GM12872 (cell line): ENCODE measurements around the gene SHB.

ENCODE experiments used
- TF ChIP-seq, protein P1 (sequence below): IDR thresholded peaks from 3 replicates; pipeline ENCODE4 v1.5.1; 2011; ENCODE audit warnings: low read depth, mild to moderate bottlenecking, low read length, moderate library complexity; ENCODE audit not compliant: insufficient read depth

Gene SHB

DNA sequence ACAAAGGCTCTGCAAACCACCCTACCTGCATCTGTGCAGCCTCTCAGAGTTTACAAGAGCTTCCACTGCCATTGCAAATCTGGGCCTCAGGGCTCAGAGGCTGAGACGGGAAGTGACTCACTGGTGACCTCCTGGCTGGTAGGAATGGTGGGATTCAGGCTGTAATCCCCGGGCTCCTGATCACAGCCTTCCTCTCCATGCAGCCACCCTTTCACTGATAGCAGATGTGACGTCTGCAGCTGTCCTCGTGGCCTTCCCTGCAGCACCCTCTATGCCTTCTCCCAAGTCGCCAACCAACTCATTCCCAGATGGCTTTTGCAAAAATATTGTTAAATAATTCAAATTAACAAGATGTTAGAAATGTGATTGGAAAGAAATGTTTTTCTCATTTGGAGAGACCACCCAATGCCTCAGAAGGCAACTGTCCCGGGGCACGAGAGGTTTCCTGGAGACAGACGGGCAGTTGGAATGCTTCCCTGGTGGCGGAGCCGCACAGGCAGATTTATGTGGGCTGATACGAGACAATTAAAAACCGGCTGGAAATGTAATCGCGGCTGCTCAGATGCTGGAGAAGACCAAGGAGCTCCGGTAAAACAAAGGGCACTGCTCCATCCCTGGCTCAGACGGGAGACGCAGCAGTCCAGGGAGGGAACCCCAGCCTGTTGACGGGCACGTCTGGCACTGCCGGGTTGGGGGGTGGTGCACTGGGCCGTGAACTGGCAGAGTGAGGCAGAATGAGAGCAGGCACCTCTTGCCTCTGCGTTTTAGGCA, 130.7 kb downstream of the SHB start:
- TF ChIP-seq, protein P1, sequence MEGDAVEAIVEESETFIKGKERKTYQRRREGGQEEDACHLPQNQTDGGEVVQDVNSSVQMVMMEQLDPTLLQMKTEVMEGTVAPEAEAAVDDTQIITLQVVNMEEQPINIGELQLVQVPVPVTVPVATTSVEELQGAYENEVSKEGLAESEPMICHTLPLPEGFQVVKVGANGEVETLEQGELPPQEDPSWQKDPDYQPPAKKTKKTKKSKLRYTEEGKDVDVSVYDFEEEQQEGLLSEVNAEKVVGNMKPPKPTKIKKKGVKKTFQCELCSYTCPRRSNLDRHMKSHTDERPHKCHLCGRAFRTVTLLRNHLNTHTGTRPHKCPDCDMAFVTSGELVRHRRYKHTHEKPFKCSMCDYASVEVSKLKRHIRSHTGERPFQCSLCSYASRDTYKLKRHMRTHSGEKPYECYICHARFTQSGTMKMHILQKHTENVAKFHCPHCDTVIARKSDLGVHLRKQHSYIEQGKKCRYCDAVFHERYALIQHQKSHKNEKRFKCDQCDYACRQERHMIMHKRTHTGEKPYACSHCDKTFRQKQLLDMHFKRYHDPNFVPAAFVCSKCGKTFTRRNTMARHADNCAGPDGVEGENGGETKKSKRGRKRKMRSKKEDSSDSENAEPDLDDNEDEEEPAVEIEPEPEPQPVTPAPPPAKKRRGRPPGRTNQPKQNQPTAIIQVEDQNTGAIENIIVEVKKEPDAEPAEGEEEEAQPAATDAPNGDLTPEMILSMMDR, result no peak

DNA sequence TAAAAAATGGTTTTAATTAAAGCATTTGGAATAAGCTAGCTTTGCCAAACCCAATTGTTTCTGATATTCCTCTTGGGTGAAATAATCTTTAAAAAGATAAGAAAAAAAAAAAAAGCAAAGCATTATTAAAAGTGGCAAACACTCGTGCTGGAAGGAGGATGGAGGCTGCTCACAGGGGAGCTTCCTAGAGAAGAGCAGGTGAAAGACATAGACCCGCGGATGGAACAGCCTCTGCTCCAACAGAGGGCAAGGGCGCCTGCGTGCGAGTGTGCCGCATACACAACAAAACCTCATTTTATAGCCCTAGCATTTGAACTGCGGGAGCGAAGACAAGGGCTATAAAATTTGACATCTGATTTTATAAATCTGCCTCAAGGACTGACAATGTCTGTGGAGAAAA, 131.7 kb downstream of the SHB start:
- TF ChIP-seq, protein P1, result no peak

DNA sequence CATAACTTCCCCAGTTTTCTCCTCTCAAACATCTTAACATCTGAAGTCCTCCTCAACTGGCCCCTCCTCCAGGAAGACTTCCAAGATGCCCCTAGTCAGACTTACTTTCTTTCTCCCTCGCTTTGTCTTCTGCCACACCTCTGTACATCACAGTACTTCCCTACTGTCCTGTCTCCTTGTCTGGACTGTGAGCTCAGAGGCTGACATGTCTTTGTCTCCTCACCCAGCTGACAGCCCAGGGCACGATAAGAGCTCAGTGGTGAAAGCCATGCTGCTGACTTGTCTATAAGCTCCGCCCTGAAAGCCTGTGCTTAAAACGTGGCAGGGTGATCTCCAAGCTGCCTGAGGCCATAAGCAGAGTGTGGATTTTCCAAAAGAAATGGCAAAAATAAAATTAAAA, 132.1 kb downstream of the SHB start:
- TF ChIP-seq, protein P1, result no peak

DNA sequence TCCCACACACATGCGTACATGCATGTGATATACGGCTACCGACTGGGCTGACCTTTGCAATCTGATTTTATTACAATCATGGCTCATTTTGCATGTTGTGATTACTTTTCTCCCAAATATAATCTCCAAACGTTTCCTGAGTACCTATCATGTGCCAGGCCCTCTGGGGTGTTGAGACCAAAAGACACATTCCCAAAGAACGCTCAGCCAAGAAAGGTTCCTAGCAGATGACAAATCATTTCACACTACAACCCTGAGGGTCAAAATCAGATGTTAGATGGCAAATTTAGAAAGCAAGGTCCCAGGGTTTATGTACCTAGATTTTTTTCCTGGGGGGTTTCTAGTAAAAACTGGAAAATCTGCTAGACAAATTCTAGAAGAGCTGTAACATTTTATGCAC, 132.7 kb downstream of the SHB start:
- TF ChIP-seq, protein P1, result no peak

DNA sequence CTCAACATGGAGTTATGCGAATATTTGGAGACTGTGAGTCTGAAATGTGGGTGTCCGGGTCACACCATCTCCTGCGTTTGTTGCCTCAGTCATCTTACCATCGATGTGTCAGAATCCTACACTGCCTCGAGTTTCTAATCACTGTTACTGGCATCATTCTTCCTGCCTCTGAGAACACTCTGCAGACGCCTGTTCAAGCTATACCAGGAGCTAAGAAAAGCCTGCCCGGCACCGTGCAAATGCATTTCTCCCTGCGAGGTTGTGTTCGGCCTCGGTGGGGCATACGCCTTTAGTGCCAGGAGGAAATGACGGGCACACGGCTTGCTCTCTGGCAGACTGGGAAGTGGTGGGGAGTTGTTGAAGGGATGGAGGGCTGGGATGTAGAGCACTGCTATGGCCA, 133.9 kb downstream of the SHB start:
- TF ChIP-seq, protein P1, result no peak

DNA sequence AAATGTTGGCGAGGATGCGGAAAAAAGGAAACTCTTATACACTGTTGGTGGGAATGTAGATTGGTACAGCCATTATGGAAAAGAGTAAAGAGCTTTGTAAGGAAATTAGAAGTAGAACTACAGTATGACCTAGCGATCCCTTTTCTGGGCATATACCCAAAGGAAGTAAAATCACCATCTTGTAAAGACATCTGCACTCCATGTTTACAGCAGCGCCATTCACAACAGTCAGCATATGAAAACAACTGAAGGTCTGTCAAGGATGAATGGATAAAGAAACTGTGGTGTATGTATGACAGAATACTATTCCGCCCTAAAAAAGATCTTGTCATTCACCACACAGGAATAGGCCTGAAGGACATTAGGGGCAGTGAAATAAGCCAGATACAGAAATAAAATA, 137.4 kb downstream of the SHB start:
- TF ChIP-seq, protein P1, result no peak

DNA sequence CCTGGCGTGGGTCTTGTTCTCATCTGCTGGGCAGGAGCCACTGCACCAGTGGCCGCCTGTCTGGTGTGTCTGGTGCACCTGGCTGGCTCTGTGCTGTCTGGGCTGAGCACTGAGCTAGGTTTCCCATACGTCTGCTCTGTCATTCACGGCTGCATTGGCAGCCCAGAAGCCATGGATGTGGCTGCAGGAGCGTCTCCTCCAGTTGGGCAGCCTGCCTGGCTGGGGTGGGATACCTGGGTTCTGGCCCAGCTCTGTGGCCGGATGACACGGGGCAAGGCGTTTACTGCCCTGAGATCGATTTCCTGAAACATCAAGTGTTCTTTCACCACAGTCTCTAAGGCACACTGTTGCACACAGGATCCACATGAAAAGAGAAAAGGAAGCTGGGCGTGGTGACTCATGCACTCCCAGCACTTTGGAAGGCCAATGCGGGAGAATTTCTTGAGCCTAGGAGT, 139.6 kb downstream of the SHB start:
- TF ChIP-seq, protein P1, result no peak
